Kidney epithelial cell (primary cell): ENCODE measurements around the gene GALNT9. TPM values are rescaled to one million over a fixed set of nuclear protein-coding genes. Genes with fewer than 3 reads are reported as not detected.

Experiments
- DNase-seq: peaks from one replicate; pipeline ENCODE4 v3.0.0-alpha.2; 2010; ENCODE audit warnings: low read depth
- H3K27me3 ChIP-seq: 2 replicates; pipeline ENCODE4 v1.6.0; 2011; ENCODE audit warnings: low read length; ENCODE audit not compliant: control insufficient read depth, insufficient read depth
- H3K36me3 ChIP-seq: 2 replicates; pipeline ENCODE4 v1.5.1; 2011; ENCODE audit warnings: low read length; ENCODE audit not compliant: control insufficient read depth, insufficient read depth
- H3K4me3 ChIP-seq: 2 replicates; pipeline ENCODE4 v1.5.1; 2011; ENCODE audit warnings: low read depth, mild to moderate bottlenecking, control low read depth, low read length
- total RNA-seq: library from RNA; depleted of rRNA; stranded (reverse); fragments of >200 nt; gene quantifications from 2 replicates; pipeline ENCODE4 v1.2.3, GENCODE V29; 2015
- TF ChIP-seq, protein P1 (sequence below): IDR thresholded peaks from 2 replicates; pipeline ENCODE4 v1.5.1; 2011; ENCODE audit warnings: mild to moderate bottlenecking, moderate library complexity, low read length, control low read depth, inconsistent platforms; ENCODE audit not compliant: insufficient read depth, poor library complexity, severe bottlenecking

Gene GALNT9
- total RNA-seq, 1 donor from 2014 or later, result 1.5 TPM

DNA sequence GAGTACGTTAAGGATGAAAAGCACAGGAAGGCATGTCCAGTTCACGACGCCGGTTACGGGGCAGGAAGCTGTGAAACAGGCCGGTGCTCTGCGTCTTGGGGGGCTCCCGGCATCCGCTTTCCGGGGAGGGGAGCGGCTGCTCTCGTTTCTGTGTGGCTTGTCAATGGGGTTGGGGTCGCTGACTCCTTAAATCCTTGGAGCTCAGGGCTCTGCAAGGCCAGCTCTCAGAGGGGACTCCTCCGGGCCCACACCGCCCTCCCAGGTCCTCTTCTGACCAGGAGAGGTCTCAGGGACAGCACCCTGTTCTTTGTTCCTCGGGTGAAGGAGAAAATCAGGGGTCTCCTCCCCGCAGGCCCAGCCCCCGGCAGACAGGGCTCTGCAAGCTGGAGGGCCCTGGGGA lies 78.1 kb downstream of the GALNT9 start:
- peaks cover 10% of the 10 kb centered on the region for H3K27me3 ChIP-seq
- DNase-seq, result no peak
- H3K36me3 ChIP-seq, result no peaks in the 10 kb centered on the region
- no peak overlapping the region for H3K4me3 ChIP-seq
- TF ChIP-seq, protein P1, sequence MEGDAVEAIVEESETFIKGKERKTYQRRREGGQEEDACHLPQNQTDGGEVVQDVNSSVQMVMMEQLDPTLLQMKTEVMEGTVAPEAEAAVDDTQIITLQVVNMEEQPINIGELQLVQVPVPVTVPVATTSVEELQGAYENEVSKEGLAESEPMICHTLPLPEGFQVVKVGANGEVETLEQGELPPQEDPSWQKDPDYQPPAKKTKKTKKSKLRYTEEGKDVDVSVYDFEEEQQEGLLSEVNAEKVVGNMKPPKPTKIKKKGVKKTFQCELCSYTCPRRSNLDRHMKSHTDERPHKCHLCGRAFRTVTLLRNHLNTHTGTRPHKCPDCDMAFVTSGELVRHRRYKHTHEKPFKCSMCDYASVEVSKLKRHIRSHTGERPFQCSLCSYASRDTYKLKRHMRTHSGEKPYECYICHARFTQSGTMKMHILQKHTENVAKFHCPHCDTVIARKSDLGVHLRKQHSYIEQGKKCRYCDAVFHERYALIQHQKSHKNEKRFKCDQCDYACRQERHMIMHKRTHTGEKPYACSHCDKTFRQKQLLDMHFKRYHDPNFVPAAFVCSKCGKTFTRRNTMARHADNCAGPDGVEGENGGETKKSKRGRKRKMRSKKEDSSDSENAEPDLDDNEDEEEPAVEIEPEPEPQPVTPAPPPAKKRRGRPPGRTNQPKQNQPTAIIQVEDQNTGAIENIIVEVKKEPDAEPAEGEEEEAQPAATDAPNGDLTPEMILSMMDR, result no peak

DNA sequence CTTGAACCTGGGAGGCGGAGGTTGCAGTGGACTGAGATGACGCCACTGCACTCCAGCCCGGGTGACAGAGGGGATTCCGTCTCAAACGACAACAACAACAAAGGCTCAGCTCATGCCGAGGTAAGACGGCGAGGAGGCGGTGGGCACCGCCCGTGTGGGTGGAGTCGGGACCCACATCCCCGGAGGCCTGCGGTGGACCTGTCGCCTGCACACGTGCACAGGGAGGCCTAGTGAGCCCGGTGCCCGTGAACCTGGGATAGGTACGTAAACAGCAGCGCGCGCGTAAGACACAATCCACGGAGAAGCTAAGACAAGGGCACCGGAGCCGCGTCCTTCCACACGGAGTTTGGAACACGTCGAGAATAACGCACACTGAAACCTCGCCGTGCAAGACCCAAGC lies 78.7 kb downstream of the GALNT9 start:
- DNase-seq, result no peak
- Histone ChIP-seq H3K36me3 (no peaks in the 10 kb centered on the region), H3K4me3 (no peak overlapping the region), H3K27me3 (peaks cover 11% of the 10 kb centered on the region)
- TF ChIP-seq, protein P1, result no peak

DNA sequence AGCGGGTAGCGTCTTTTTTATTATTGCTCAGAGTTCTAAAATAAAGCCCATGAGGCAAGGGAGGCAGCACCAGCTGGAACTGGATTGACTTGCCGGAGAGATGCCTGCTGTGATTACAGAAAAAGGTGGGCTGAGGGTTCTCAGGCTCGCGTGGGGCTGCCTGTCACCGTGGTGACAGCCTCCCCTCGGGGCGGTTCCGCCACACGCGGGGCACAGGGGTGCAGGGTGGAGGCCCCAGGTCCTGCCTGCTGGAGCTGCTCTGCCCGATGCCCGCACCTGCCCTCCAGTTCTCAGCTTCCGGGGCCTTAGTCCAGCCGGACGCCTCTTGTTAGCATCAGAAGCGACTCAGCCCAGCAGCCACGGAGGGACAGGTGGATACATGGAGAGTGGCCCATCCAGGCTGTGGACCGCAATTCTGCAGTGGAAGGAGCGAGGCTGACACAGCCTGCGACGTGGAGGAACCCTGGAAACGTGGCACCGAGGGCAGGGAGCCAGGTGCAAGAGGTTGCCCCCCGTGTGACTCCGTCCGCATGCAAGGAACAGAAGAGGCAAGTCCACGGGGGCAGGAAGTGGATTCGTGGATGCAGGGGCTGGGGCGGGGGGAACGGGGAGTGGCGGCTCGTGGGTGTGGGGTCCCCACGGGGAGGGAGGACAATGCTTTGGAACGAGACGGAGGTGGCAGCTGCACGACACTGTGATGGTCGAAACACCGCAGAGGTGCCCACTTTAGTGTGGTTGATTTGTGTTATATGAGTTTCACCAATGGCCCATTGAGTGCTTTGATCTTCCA lies 79.5 kb downstream of the GALNT9 start:
- DNase-seq, result no peak
- TF ChIP-seq, protein P1, result no peak
- Histone ChIP-seq H3K4me3 (no peak overlapping the region), H3K27me3 (peaks cover 13% of the 10 kb centered on the region), H3K36me3 (no peaks in the 10 kb centered on the region)

DNA sequence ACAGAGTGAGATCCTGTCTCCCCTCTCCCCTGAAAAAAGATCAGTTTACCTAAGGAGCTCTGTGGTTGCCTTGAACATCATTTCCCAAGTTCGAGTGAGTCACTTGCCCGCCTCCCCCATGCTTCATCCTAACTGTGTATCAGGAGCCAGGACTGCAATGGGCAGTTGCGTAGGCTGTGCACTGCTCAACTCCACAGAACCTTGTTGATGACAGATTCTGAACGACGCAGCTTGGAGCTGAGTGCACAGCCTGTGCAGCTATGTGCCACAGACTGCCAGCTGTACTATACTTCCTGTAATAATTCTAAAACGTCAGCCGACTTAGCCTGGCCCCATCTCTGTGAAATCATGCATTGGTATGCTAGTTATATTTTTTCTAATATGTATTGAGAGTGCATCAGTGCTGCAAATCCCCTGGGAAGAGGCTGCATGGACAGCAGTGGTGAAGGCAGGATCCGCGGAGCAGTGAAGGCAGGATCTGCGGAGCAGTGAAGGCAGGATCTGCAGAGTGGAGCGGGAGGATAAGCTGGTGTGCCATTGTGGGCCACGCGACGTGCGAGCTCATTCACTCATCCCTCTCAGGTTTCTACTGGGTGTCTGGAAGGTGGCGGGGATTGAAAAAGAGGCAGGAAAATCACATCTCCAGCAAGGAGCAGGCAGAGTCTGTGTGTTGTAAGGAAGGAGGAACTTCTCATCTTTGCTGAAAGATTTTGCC lies 80.8 kb downstream of the GALNT9 start:
- Histone ChIP-seq H3K36me3 (no peaks in the 10 kb centered on the region), H3K27me3 (peaks cover 14% of the 10 kb centered on the region), H3K4me3 (no peak overlapping the region)
- TF ChIP-seq, protein P1, result no peak
- no peak for DNase-seq

DNA sequence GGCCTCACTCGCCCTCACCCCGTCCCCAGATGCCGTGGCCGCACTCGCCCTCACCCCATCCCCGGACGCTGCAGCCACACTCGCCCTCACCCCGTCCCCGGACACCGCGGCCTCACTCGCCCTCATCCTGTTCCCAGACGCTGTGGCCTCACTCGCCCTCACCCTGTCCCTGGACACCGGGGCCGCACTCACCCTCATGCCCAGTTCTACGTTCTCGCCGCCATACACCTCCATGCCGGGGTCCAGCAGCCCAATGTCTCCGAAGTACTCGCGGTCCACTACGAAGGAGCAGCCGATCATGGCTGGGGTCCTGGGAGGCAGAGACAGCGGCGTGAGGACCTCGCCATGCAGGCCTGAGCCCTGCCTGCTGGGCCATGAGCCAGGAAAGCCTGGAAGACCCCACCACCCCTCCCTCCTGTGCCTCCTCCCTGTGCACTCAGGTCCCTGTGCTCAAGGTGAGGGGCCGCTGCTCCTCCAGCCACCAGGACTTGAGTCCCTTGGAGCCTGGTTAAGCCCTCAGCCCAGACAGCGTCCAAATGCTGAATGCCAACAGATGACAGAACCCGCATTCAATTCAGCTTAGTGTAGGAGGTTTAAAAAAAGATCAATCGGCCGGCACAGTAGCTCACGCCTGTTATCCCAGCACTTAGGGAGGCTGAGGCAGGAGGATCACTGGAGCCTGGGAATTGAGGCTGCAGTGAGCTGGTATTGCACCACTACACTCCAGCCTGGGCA lies 81.5 kb downstream of the GALNT9 start:
- H3K27me3 ChIP-seq, result peaks cover 14% of the 10 kb centered on the region
- TF ChIP-seq, protein P1, result no peak
- DNase-seq, result no peak
- no peaks in the 10 kb centered on the region for H3K36me3 ChIP-seq
- no peak overlapping the region for H3K4me3 ChIP-seq
